ENCODE results near the gene NECAB2.
A peak's percentile ranks its signal among the peaks of the same experiment; 100 is the strongest.

Gene NECAB2

DNA sequence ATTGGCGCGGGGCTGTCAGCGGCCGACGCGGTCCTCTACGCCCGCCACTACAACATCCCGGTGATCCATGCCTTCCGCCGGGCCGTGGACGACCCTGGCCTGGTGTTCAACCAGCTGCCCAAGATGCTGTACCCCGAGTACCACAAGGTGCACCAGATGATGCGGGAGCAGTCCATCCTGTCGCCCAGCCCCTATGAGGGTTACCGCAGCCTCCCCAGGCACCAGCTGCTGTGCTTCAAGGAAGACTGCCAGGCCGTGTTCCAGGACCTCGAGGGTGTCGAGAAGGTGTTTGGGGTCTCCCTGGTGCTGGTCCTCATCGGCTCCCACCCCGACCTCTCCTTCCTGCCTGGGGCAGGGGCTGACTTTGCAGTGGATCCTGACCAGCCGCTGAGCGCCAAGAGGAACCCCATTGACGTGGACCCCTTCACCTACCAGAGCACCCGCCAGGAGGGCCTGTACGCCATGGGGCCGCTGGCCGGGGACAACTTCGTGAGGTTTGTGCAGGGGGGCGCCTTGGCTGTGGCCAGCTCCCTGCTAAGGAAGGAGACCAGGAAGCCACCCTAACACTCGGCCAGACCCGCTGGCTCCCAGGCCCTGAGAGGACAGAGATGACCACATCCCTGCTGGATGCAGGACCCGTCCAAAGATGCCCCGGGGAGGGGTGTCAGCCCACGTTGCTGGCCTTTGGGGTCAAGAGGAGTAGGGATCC is 2.4 kb upstream of the NECAB2 start:
- H3K9me3 Mint-ChIP-seq = no peaks in the 10 kb centered on the region
- no peaks in the 10 kb centered on the region for H3K36me3 Mint-ChIP-seq (ENCODE audit: low read depth)
- H3K27me3 Mint-ChIP-seq = peaks cover 15% of the 10 kb centered on the region

DNA sequence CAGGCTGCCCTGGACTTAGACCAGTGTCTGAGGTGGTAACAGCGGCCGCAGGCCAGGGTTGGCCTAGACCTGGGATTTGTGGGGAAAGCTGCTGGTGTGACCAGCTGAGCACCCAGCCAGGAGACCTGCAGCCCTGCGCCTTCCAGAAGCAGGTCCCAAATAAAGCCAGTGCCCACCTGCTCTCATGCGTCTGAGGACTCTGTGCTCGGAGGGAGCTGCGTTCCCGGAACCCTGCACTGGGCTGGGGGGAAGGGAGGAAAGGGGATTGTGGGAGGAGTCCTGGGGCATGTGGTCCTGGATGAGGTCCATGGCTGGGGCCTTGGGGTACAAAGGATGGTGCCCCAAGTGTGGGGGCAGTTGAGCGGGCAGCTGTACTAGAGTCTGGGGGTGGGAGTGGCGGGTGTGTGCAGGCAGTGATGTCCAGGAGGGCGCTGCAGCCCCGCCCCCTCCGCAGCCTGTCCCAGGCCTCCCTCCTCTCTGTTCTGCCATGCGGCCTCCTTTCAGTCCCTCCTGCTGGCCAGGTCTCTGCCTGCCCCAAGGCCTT is 1.8 kb upstream of the NECAB2 start:
- Mint-ChIP-seq H3K4me1 (ENCODE audit: low read depth) (peaks cover 4% of the 10 kb centered on the region), H3K27ac (no peak overlapping the region), H3K9me3 (no peaks in the 10 kb centered on the region), H3K36me3 (ENCODE audit: low read depth) (no peaks in the 10 kb centered on the region), H3K4me3 (no peak overlapping the region), H3K27me3 (peaks cover 15% of the 10 kb centered on the region)

More for the DNA sequence above, 2.4 kb upstream of the NECAB2 start:
- no peak overlapping the region for H3K27ac Mint-ChIP-seq
- H3K4me3 Mint-ChIP-seq = no peak overlapping the region
- H3K4me1 Mint-ChIP-seq (ENCODE audit: low read depth) = peaks cover 4% of the 10 kb centered on the region

DNA sequence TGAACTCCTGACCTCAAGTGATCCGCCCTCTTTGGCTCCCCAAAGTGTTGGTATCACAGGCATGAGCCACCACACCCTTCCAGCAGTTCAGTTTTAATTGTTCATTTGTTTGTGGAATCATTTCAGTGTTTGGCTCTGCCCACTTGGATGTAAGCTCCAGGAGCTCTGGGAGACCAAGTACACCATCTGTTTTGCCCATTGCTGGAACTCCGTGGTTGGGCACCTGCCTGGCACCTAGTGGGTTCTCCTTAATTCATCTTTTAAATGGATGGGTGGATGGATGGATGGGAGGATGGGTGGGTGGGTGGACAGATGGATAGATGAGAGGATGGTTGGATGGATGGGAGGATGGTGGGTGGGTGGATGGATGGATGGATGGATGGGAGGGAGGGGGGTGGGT is 953 bp upstream of the NECAB2 start:
- Mint-ChIP-seq H3K27me3 (peaks cover 15% of the 10 kb centered on the region), H3K9me3 (no peaks in the 10 kb centered on the region), H3K36me3 (ENCODE audit: low read depth) (no peaks in the 10 kb centered on the region), H3K27ac (no peak overlapping the region), H3K4me1 (ENCODE audit: low read depth) (peaks cover 4% of the 10 kb centered on the region), H3K4me3 (no peak overlapping the region)

DNA sequence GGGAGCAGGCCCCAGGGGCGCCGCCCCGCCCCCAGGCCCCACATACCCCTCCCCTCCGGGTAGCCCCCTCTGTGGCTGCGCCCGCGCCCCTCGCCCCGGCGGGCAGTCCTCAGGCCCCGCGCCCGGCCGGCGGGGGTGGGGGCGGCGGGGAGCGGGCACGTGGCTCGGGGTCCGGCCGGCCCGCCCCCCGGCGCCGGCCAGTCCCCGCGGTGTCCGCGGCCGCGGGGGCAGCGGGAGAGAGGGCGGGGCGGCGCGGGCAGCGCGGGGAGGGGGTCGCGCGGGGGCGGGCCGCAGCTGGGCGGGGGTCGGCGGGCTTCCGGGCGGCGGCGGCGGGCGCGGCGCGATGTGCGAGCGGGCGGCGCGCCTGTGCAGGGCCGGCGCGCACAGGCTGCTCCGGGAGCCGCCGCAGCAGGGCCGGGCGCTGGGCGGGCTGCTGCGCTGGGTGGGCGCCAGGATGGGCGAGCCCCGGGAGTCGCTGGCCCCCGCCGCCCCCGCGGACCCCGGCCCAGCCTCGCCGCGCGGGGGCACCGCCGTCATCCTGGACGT is 335 bp downstream of the NECAB2 start:
- Mint-ChIP-seq H3K9me3 (no peaks in the 10 kb centered on the region), H3K4me3 (no peak overlapping the region), H3K27me3 (peaks cover 16% of the 10 kb centered on the region), H3K4me1 (ENCODE audit: low read depth) (peaks cover 4% of the 10 kb centered on the region), H3K36me3 (ENCODE audit: low read depth) (no peaks in the 10 kb centered on the region), H3K27ac (no peak overlapping the region)

DNA sequence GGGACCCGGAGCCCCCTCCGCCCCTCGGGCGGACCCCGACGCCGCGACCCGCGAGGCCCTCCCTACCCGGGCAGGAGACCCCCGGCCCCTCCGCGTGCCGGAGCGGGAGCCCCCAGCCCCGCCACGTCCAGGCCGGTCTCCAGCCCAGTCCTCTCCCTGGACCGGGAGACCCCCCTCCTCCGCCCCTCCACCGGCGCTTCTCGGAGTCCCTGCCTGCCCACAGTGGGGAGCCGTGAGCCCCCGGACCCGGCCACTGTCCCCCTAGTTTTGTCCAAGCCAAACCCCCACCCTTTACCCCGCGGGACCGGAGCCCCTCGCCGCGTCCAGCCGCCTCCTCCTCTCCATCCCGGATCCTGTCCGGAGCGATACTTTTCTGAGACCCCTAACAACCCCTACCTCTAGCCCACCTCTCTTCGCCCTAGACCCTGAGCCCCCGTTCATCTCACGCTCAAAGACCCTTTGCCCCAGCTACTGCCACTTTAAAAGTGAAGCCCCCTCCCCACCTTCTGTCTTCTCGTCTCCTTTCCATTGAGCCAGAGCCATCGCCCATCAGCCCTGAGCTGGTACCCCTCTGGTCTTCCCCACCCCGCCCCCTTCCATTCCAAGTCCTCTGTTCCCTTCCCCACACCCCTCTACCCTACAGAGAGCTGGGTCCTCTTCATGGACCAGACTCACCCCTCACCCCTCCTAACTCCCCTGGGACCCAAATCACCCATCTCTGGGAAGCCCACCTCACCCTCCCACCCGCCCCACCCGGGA is 1.0 kb downstream of the NECAB2 start:
- H3K9me3 Mint-ChIP-seq = no peaks in the 10 kb centered on the region
- no peaks in the 10 kb centered on the region for H3K36me3 Mint-ChIP-seq (ENCODE audit: low read depth)
- H3K4me3 Mint-ChIP-seq = peak overlapping the region; percentile 8
- H3K27ac Mint-ChIP-seq = no peak overlapping the region
- H3K4me1 Mint-ChIP-seq (ENCODE audit: low read depth) = peaks cover 4% of the 10 kb centered on the region
- peaks cover 20% of the 10 kb centered on the region for H3K27me3 Mint-ChIP-seq

DNA sequence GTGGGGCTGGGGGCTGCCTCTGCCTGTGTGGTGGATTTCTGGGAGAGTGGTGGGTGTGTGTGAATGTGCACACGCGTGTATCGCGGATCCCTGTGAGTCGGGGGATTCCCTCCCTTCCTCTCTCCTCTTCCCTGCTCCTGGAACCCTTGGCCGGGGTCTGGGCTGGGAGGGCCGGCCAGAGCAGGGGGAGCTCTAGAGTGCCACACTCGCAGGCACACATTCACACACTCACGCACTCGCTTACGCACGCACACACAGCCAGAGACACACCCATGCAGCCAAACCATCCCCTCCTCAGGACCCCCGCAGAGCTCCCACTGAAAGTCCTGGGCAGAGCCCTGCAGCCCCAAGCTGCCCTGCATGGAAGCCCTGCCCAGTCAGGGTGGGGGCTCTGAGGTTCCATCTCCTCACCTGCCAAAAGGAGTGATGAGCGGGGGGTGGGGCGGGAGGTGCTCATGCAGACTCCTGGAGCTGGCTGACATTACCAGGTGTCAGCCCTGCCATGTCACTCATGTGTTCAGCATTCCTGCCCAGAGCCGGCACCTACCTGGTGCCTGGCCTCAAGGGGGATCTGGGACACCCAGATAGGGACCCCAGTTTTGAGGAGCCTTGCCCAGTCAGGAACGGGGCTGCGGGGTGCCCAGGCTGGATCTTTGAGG is 1.9 kb downstream of the NECAB2 start:
- Mint-ChIP-seq H3K36me3 (ENCODE audit: low read depth) (no peaks in the 10 kb centered on the region), H3K27me3 (peaks cover 20% of the 10 kb centered on the region), H3K4me1 (ENCODE audit: low read depth) (peaks cover 4% of the 10 kb centered on the region), H3K4me3 (no peak overlapping the region), H3K9me3 (no peaks in the 10 kb centered on the region), H3K27ac (no peak overlapping the region)

DNA sequence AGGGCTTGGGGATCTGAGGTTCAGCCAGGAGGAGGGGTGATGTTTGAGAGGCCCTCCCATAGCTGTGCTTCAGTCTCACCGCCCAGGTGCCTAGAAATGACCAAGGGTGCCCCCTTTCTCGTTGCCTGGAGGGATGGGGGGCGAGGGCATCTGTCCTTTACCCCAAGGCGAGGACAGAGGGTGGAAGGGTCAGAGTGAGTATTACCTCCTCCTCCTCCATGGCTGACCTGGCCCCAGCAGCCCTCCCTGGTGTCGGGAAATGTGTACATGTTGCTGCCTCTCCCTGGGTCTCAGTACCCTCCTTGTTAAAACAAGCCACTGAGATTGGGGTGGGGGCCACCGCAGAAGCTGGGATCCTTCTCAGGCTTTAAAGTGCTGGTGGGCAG is 2.4 kb downstream of the NECAB2 start:
- H3K27ac Mint-ChIP-seq = no peak overlapping the region
- no peak overlapping the region for H3K4me3 Mint-ChIP-seq
- peaks cover 20% of the 10 kb centered on the region for H3K27me3 Mint-ChIP-seq
- H3K4me1 Mint-ChIP-seq (ENCODE audit: low read depth) = peaks cover 4% of the 10 kb centered on the region
- no peaks in the 10 kb centered on the region for H3K9me3 Mint-ChIP-seq
- no peaks in the 10 kb centered on the region for H3K36me3 Mint-ChIP-seq (ENCODE audit: low read depth)

DNA sequence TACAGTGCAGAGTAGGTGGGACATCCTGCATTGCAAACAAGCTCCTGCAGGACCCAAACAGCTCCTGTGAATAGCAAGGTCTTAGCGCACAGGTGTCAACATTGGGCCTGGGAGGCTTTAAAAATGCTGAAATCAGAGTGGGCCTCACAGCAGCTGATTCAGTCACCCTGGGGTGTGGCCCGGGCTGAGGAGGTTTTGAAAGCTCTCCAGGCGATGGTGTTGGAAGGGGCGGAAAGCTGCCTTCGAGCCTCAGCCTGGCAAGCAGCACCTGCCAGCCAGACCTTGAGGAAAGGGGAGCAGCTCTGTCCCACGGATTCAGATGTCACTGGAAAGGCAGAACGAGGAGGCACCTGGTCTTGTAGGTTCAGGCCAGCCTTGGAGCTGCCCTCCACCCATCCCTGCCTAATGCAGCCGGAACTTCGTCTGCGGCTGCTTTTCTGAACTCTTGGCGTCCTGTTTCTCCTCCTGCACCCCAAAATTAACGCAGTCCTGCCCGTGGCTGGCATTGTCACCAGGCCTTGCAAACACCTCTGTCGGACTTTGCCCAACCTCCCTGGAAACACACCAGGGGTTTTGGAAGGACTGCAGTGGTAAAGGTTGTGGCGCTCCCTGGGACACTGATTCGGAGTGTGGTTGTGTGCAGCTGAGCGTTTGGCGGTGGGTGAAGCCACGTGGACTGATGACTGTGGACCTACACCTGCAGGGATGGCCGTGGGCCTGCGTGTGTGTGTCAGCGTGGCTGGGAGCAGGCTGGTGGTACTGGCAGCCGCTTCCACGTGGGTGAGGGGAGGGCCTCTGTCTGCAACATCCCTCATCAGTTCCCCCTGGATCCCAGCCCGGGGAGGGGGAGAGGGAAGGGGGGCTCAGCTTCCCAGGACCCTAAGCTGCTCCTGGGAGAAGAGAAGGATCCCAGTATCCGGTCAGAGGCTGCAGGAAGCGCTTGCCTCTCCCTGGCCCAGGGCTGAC is 3.4 kb downstream of the NECAB2 start:
- Mint-ChIP-seq H3K27me3 (peaks cover 20% of the 10 kb centered on the region), H3K36me3 (ENCODE audit: low read depth) (no peaks in the 10 kb centered on the region), H3K4me1 (ENCODE audit: low read depth) (peaks cover 4% of the 10 kb centered on the region), H3K27ac (no peak overlapping the region), H3K9me3 (no peaks in the 10 kb centered on the region), H3K4me3 (no peak overlapping the region)

DNA sequence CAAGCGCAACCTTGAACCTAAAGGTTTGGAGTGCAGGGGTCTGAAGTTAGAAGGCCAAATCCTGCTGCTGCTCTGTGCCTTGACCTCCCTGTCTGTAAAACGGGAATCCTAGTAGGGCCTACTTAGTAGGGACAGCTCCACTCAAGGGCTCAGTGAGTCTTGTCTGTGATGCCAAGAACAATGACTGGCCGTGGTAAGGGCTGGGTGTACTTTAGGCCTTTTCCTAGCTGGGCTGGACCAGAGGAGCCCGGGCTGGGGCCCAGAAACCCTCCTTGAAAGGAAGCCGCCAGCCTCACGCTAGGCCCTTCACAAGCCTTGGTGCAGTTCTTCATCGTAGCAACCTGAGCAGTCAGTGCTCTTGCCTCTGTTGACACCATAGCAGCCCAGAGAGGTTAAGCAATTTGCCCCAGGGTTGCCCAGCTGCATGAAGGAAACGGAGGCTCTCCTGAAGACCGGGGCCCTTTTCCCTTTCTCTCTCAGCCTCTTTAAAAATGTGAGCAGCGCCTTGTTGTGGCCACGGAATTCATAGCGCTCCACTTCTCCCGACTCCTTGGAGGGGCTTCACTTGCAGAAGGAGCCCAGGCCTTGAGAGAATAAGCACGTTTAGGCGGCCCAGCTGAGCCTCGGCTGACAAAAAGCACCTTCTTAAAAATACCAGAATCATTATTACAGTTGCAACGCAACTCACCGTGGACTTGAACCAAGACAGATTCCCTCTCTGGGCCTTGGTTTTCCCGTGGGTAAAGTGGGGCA is 4.4 kb downstream of the NECAB2 start:
- Mint-ChIP-seq H3K4me1 (ENCODE audit: low read depth) (peaks cover 4% of the 10 kb centered on the region), H3K9me3 (no peaks in the 10 kb centered on the region), H3K4me3 (no peak overlapping the region), H3K36me3 (ENCODE audit: low read depth) (no peaks in the 10 kb centered on the region), H3K27ac (no peak overlapping the region), H3K27me3 (peaks cover 20% of the 10 kb centered on the region)

DNA sequence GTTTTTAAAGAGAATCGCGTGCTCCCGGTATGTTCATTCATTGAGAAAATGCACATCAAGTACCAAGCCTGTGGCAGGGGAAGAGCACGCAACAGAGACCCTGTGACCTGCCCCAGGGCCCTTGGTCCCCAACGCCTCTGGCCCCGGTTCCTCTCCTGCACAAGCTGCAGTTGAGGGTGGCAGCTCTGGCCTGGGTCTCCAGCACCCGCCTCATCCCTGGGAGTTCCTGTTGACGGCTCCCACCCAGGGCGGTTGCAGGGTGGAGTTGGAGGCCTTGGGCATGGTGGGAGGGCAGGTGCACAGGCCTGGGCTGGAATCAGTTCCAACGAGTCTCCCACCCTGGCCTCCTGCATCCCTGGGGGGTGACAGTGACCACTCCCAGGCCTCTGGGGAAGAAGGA is 5.0 kb downstream of the NECAB2 start:
- Mint-ChIP-seq H3K4me3 (no peak overlapping the region), H3K27ac (no peak overlapping the region), H3K4me1 (ENCODE audit: low read depth) (no peaks in the 10 kb centered on the region), H3K27me3 (peaks cover 16% of the 10 kb centered on the region), H3K36me3 (ENCODE audit: low read depth) (no peaks in the 10 kb centered on the region), H3K9me3 (peaks cover 3% of the 10 kb centered on the region)

DNA sequence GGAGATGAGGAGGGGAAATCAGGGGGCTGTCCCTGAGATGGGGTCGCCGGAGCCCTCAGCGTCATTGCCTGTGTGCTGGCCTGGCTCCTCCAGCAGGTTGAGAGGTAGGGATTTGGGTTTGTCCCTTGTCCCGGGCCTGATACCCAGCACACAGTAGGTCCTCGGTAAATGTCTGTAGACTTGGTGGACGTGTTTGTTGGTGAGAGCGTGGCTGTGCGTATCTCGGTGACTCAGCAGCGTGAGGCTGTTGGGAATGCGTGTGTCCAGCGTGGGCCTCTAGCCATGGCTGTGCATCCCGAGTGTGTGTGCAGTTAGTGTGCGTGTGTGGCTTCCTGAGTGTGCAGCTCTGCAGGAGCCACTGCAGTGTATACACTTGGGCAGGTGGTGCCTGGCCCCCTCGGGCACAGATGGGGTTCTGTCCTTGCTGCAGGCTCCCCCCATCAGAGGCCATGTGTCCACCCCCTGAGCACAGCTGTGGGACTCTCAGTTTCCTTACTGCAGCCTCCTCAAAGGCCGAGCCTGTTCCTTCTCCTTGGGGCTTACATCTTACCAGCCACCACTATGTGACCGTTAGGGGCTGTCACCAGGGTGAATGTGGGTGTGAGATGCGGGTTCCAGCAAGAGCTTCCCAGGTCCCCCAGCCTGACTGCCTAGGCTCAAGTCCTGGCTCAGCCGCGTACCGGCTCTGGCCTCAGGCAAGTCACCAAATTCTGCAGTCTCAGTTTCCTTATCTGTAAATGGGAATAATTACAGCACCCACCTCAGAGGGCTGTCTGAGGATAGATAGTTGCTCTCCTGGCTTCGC is 5.7 kb downstream of the NECAB2 start:
- no peak overlapping the region for H3K4me3 Mint-ChIP-seq
- peaks cover 9% of the 10 kb centered on the region for H3K9me3 Mint-ChIP-seq
- no peak overlapping the region for H3K27ac Mint-ChIP-seq
- H3K36me3 Mint-ChIP-seq (ENCODE audit: low read depth) = no peaks in the 10 kb centered on the region
- no peaks in the 10 kb centered on the region for H3K4me1 Mint-ChIP-seq (ENCODE audit: low read depth)
- H3K27me3 Mint-ChIP-seq = peaks cover 16% of the 10 kb centered on the region

DNA sequence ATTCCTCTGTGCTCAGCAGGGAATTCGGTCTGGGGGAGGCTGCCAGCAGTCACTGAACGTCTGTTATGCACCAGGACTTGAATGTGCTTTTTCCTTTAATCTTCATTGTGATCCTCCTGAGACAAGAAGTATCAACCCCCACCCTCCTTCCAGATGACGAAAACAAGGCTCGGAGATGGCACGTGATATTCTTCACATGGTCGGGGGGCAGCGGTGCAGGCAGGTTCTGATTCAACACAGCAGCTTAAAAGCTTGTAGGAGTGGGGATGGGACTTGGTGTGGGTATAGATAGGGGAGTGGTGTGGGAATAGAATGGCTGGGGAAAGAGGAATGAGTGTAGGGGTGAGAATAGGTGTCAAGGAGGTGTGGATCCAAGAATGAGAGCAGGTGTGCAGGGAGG is 6.4 kb downstream of the NECAB2 start:
- Mint-ChIP-seq H3K27ac (no peak overlapping the region), H3K36me3 (ENCODE audit: low read depth) (no peaks in the 10 kb centered on the region), H3K4me1 (ENCODE audit: low read depth) (no peaks in the 10 kb centered on the region), H3K4me3 (no peak overlapping the region), H3K27me3 (peaks cover 11% of the 10 kb centered on the region), H3K9me3 (peaks cover 9% of the 10 kb centered on the region)

Measured in stimulated activated naive CD8-positive, alpha-beta T cell treated with anti-CD3 and anti-CD28 coated beads, Interleukin-15, Interleukin-2, amounts not matched to agents 100 ng/mL and 50 ng/mL, for 24 hours (primary cell).